SIG-M5 (cell line): Measurements from ENCODE around the gene CFD.
"Not testable (repeated sequence)": the region's sequence is repeated elsewhere in the genome, so short reads cannot be mapped to it uniquely, and the experiment has no call there.

ENCODE experiments used
- DNase-seq: peaks from one replicate; lab custom pipeline; 2025; lab: John Stamatoyannopoulos, UW

CFD gene

DNA sequence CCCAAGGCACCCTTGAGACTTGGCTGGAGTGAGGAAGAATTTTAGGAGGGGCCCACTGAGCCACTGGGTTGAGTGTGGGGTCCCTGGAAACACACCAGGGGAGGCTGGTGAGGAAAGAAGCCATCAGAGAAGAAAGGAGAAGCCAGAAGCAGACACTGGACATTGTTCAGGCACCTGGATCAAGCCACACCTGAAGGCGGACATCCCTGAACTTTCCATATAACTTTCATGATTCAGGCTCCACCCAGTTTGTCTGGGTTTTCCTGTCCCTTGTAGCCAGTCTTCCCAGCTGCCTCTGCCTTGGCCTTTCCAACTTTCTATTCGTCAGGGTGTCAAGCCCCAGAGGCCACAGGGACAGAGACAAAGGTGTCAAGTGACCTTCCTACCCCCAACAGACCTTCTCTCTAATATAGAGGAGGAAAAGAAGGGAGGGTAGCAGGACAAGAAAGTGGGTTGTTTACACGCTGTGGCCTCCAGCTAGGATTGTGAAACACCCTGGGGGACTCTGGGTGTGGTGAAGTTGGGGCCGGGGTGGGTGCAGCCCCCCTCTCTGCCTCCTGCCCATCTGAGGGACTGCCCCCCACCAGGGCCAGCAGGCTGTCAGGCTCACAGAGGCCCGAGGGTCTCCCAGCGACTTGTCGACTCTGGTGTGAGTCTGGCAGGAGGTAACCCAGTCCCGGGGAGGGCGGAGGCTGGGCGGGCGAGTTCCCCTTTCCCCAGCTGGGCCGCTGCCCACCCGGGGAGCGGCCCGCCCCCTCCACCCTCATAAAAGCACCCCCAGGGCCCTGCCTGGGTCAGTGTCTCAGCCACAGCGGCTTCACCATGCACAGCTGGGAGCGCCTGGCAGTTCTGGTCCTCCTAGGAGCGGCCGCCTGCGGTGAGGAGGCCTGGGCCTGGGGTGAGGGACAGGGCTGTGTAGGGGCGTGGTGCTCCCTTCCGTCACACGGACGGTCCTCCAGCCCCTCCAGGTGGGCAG lies at the start of gene CFD:
CFD (plus strand) TSS at position 797 of the 976 bp plus-strand sequence; CDS start at position 823, 26 bp downstream.
- DNase-seq, result no peak

DNA sequence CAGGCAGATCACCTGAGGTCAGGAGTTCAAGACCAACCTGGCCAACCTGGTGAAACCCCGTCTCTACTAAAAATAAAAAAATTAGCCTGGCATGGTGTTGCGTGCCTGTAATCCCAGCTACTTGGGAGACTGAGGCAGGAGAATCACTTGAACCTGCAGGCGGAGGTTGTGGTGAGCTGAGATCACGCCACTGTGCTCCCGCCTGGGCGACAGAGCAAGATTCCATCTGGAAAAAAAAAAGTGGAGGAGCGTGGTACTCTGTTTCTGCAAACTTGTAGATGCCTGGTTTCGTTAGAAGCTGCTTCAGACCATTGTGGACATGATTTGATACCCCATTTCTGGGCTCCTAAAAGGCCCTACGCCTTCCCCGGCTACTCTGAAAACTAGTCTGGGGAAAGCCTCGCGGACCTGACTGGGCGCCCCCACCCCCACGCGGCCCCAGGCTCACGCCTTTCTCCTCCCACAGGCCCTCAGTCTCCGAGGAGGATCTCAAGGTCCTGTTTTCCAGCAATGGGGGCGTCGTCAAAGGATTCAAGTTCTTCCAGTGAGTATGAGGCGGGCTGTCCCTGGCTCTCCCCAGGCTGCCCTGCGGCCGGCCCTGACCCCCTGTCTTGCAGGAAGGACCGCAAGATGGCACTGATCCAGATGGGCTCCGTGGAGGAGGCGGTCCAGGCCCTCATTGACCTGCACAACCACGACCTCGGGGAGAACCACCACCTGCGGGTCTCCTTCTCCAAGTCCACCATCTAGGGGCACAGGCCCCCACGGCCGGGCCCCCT lies 49.2 kb upstream of the CFD start:
- DNase-seq, result no peak

DNA sequence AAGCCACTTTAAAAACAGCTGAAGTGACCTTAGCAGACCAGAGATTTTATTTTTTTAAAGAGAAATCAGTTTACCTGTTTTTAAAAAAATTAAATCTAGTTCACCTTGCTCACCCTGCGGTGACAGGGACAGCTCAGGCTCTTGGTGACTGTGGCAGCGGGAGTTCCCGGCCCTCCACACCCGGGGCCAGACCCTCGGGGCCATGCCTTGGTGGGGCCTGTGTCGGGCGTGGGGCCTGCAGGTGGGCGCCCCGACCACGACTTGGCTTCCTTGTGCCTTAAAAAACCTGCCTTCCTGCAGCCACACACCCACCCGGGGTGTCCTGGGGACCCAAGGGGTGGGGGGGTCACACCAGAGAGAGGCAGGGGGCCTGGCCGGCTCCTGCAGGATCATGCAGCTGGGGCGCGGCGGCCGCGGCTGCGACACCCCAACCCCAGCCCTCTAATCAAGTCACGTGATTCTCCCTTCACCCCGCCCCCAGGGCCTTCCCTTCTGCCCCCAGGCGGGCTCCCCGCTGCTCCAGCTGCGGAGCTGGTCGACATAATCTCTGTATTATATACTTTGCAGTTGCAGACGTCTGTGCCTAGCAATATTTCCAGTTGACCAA lies 48.5 kb upstream of the CFD start:
- DNase-seq, result no peak

DNA sequence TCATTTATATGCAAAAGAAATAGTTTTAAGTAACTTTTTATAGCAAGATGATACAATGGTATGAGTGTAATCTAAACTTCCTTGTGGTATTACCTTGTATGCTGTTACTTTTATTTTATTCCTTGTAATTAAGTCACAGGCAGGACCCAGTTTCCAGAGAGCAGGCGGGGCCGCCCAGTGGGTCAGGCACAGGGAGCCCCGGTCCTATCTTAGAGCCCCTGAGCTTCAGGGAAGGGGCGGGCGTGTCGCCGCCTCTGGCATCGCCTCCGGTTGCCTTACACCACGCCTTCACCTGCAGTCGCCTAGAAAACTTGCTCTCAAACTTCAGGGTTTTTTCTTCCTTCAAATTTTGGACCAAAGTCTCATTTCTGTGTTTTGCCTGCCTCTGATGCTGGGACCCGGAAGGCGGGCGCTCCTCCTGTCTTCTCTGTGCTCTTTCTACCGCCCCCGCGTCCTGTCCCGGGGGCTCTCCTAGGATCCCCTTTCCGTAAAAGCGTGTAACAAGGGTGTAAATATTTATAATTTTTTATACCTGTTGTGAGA lies 47.9 kb upstream of the CFD start:
- DNase-seq, result no peak

DNA sequence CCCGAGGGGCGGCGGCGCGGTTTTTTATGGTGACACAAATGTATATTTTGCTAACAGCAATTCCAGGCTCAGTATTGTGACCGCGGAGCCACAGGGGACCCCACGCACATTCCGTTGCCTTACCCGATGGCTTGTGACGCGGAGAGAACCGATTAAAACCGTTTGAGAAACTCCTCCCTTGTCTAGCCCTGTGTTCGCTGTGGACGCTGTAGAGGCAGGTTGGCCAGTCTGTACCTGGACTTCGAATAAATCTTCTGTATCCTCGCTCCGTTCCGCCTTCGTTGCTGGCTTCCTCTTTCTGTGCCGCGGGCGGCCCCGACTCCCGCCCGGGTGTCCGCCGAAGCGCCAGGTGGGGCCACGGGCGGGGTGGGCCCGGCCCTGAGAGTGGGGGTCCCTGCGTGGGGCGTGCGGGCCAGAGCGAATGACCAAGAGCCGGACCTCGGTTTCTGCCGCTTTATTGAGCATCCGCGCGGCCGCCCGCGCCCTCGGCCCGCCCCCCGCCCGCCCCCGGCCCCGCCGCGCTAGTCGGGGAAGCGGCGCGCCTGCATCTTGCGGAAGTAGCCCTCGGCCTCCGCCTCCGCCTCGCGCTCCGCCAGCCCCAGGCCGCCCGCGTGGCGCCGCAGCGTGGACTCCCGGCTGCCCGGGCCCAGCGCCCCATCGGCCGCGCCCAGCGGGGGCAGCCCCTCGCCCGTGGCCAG lies 47.3 kb upstream of the CFD start:
- DNase-seq, result no peak

DNA sequence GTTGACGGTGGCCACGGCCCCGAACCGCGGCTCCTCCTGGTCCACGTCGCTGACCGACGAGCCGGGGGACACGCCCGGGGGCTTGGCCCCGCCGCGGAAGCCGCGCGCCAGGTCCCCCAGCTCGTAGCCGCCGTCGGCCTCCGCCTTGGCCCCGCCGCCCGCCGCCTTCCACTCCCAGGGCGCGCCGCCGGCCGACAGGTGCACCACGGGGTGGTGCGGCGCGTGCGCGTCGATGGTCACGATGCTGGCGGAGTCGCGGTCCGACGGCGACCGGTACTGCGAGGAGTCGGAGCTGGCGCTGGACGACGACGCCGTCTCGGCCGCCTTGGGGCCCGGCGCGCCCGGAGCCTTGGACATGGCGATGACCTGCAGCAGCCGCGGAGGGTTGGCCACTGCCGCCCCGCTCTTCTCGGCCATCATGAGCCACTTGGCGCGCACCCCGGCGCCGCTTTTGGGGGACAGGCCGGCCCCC lies 46.7 kb upstream of the CFD start:
- no peak for DNase-seq

DNA sequence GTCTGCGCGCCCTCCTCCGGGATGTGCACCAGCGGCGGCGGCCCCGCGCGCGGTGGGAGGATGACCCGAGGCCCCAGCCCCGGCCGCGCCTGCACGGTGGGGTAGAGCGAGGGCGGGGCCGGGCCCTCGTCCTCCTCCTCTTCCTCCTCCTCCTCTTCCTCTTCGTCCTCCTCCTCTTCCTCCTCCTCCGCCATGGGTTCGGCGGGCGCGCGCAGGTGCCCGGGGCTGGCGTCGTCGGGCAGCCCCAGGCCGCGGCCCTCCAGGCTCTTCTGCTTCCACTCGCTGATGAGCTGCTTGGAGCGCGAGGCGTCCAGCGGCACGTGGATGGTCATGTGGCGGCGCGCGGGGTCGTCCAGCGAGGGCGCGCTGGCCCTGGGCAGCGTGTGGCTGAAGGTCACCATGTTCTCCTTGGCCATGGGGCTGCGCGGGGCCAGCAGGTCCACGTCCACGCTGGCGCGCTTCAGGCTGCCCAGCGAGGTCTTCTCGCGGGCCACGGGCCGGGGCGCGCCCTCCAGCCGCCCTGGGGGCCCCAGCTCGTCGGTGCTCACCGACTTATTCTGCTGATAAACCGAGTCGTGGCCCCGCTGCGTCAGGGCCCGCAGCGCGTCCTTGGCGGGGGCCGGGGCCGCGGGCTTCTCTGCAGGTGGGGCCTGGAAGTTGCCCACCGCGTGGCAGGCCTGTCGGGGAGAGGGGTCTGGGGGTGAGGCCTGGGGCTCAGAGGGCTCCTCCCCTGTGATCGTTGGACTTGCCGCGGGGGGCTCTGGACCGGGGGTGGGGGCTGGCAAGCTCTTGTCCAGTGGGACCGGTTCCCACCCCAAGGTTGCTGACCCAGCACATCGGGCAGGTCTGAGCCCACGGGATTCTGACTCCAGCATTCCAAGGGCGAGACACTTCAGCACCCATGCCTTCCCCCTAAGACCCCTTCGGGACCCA lies 46.0 kb upstream of the CFD start:
- DNase-seq, result no peak

DNA sequence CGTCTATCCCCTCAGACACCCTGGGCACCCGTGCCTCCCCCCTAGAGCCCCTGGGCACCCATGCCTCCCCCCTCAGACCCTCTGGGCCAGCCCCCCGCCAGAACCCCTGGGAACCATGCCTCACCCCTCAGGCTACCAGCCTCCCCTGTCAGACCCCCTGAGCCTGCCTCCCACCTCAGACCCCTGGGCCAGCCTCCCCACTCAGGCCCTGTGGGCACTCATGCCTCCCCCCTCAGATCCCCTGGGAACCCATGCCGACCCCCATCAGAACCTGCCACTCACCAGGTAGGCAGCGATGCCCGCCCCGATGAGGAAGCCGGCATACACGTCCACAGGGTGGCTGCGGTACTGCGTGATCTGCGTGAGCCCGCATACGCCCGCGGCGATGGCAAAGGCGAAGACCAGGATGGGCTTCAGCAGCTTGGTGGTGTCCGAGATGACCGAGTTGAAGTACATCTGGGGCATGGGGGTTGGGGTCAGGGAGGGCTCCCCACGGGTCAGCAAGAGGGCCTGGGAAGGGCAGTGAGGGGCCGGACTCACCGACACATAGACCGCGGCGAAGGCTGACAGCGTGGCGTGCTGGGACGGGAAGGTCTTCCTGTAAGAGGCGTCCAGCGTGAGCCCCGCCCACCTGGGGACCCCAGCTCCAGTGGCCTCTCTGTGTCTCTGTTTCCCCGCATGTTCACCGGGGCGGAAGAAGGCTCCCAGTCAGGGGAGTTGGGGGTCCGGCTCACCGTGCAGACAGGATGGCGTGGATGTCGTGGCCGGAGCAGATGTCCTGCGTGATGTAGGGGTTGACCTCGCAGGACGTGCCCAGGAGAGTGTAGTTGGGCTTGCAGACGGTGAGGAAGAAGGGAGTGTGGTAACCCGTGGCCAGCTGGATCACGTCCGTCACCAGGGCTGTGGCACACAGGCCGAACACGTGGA lies 45.0 kb upstream of the CFD start:
- DNase-seq, result no peak

DNA sequence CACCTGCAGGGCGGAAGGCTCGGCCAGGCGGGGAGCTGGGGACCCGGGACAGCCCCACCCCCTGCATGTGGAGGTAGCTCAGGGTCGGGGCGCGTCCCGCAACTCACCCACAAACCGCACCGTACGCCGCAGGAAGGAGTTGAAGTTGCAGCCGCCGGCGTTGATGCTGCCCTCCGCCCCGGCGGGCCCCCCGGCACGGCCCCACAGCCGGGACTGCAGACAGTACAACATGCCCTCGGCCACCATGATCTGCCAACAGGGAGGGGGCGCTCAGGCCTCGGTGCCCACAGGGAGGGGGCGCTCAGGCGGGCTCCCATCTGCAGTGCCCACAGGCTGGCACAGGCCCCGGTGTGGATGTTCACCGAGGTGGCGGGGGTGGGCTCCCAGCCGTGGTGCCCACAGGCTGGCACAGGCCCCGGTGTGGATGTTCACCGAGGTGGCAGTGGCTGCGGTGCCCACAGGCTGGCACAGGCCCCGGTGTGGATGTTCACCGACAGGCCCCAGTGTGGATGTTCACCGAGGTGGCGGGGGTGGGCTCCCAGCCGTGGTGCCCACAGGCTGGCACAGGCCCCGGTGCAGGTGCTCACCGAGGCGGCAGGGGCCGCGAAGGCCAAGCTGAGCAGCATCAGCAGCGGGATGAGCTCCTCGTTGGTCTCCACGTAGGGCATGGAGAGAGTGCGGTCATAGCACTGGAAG lies 44.2 kb upstream of the CFD start:
- no peak for DNase-seq

DNA sequence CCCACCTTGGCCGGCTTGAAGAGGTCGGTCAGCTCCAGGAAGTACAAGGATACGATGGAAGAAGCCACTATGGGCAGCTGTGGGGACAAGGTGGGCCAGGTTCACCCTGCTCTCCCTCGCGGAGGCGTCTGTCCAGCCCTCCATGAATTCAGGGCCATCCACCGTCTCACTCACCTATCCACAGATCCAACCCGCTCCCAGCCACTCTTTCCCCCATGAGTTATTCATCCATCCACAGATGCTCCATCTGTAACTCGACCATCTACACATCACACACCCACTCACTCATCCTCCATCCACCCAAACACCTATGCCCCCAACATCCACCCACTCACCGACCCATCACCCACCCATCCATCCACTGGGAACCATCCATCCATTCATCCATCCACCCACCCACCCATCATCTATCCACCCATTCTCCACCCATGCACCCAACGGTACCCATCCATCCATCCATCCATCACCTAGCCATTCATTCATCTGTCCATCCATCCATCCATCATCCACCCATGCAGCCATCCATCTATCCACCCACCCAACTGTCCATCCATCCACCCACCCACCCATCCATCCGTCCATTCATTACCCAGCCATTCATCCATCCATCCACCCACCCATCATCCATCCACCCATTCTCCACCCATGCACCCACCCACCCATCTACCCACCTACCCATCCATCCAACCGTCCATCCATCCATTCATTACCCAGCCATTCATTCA lies 43.5 kb upstream of the CFD start:
- no peak for DNase-seq

DNA sequence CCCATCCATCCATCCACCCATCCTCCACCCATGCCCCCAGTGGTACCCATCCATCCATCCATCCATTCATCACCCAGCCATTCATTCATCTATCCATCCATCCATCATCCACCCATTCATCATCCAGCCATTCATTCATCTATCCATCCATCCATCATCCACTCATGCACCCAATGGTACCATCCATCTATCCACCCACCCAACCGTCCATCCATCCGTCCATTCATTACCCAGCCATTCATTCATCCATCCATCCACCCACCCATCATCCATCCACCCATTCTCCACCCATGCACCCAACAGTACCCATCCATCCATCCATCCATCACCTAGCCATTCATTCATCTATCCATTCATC lies 43.0 kb upstream of the CFD start:
- DNase-seq, result no peak

DNA sequence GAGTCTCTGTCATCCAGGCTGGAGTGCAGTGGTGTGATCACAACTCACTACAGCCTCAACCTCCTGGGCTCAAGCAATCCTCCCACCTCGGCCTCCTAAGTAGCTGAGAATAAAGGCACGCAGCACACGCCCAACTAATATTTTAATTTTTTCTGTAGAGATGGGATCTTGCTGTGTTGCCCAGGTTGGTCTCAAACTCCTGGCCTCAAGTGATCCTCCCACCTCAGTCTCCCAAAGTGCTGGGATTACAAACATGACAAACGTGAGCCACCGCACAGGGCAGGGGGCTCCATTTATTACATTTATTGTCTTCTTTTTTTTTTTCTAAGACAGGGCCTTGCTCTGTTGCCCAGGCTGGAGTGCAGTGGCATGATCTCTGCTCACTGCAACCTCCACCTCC lies 39.3 kb upstream of the CFD start:
- not testable (repeated sequence) for DNase-seq

DNA sequence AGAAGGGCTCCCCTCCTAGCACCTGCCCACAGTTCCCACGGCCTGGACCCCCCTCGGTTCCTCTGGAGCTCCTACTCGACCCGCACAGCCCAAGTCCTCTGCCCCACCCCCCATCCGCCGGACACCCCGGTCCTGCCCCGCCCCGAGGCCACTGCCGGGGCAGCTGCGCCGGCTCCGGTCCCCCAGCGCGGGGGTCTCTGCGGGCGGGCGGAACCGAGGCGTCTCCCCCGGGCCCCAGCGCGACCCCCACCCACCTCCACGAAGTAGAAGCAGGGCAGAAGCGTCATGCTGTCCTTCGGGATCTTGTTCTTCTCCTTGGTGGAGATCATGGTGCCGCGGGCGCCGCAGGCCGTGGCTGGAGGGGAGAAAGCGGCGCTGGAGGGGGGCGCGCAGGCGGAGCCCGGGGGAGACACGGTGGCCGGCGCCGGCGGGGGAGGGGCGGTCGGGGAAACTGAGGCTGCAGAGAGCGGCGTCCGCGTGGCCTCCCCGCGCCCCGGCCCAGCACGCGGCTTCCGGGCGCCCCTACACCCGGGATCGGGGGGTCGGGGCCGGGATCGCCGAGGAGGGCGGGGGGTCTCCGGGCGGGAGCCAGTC lies 38.1 kb upstream of the CFD start:
- DNase-seq, result no peak

DNA sequence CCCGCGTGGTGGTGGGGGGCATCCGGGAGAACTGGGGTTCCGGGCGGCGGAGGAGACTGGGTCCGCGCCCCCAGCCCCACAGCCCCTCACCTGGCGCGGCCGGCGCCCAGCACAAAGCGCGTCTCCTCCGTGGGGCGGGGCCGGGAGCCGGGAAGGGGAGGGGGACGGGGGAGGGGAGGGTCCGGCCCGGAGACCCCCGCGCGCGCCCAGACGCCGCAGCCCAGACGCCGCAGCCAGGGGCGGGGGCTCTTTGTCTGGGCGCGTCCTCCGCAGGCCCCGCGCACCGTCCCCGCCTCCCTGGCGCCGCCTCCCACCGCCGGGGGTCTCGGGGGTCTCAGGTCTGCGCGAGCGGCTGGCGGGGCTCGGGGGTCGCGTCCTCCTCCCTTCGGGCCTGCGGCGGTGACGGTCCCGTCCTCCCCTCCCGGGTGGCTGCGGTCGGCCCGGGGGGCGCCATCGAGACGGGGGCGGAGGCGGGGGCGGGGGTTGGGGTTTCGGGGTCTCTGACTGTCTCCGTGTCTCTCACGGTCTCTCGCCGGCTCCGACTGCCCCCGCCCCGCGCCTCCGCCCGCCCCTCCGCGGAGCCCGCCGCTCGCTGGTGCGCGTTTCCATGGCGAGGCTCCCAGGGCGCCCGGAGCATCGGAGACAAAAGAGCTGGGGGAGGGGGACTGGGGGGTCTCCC lies 37.5 kb upstream of the CFD start, which contains the start of gene PLPPR3:
PLPPR3 (minus strand) TSS at position 131 of the 679 bp plus-strand sequence. CDS start 396 bp downstream, outside the sequence.
- DNase-seq, result no peak

DNA sequence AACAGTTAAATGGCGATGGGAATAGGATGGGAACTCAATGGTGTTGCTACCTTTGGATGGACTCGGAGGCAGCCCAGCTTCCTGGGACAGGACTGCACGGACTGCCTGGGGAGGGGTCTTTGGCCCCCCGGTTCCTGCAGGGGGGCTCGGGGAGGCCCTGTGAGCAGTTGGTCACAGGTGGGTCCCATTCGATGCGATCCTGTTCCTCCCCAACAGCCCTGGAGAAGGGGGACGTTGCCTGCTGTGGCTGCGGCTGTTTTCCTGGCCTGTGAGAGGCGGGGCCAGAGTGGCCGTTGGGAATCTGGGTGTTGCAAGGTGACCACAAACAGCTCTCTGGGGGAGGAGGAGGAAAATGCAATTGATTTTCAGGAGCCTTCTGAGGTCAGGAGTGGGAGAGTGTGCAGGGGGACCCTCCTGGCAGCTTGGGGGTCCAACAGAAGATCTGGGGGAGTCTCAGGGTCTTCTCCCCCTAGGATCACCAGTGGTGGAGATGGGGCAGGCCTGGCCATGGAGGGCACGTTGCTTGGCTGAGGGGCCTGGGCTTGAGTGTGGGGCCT lies 35.8 kb upstream of the CFD start:
- no peak for DNase-seq

DNA sequence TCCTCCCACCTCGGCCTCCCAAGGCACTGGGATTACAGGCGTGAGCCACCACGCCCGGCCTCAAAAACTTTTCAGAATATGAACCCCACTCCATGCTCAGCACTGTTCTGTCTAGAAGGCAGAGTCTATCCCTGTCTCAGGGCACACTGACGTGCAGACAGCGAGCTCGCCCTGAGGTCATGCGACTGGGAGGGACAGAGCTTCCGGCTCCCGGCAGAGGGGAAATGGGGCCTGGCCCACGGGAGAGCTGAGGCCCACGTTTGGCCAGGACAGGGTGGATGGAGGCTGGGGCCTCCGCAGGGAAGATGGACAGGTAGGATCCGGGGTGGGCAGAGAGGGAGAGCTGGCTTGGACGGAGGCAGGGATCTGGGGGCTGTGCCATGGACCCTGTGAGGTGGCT lies 34.6 kb upstream of the CFD start:
- no peak for DNase-seq
